Osteoblast (primary cell): ENCODE results near the gene PALM2AKAP2. TPM values are rescaled to one million over a fixed set of nuclear protein-coding genes. Genes with fewer than 3 reads are reported as not detected.

Experiments used
- DNase-seq: peaks from one replicate; pipeline ENCODE4 v3.0.0; 2011; ENCODE audit warnings: low spot score, mixed read lengths; ENCODE audit not compliant: insufficient read length; ENCODE audit errors: missing footprints
- H2AFZ ChIP-seq: 2 replicates; pipeline ENCODE4 v1.6.0; 2011; ENCODE audit warnings: mild to moderate bottlenecking, low read length
- H3K27ac ChIP-seq: 2 replicates; pipeline ENCODE4 v1.5.1; 2011; ENCODE audit warnings: mild to moderate bottlenecking, low read depth, low read length, moderate library complexity
- H3K27me3 ChIP-seq: 2 replicates; pipeline ENCODE4 v1.6.0; 2012; ENCODE audit warnings: mild to moderate bottlenecking, control low read depth, inconsistent platforms, low read length, moderate library complexity; ENCODE audit not compliant: insufficient read depth
- H3K36me3 ChIP-seq: 2 replicates; pipeline ENCODE4 v1.5.1; 2011; ENCODE audit warnings: mild to moderate bottlenecking, low read length, control low read depth, moderate library complexity; ENCODE audit not compliant: insufficient read depth
- H3K4me1 ChIP-seq: 2 replicates; pipeline ENCODE4 v1.5.1; 2011; ENCODE audit warnings: mild to moderate bottlenecking, low read length, control low read depth, moderate library complexity; ENCODE audit not compliant: insufficient read depth
- H3K4me2 ChIP-seq: 2 replicates; pipeline ENCODE4 v1.6.0; 2011; ENCODE audit warnings: mild to moderate bottlenecking, low read length; ENCODE audit not compliant: insufficient read depth
- H3K4me3 ChIP-seq: fragments of 200-600 bp; sonication (generic); 3 replicates; pipeline ENCODE4 v1.5.1; 2012; ENCODE audit warnings: mild to moderate bottlenecking, low read length, inconsistent platforms; ENCODE audit not compliant: insufficient read depth
- H3K79me2 ChIP-seq: 2 replicates; pipeline ENCODE4 v1.6.0; 2012; ENCODE audit warnings: mild to moderate bottlenecking, low read length, control low read depth, inconsistent platforms; ENCODE audit not compliant: insufficient read depth
- H3K9me3 ChIP-seq: 2 replicates; pipeline ENCODE4 v1.5.1; 2011; ENCODE audit warnings: low read depth, low read length, control low read depth
- H4K20me1 ChIP-seq: 2 replicates; pipeline ENCODE4 v1.6.0; 2012; ENCODE audit warnings: mild to moderate bottlenecking, low read length, control low read depth; ENCODE audit not compliant: insufficient read depth
- CTCF ChIP-seq: IDR thresholded peaks from 2 replicates; pipeline ENCODE4 v1.5.1; 2011; ENCODE audit warnings: mild to moderate bottlenecking, low read depth, low read length, moderate library complexity; ENCODE audit errors: extremely low read depth
- total RNA-seq: library from RNA; depleted of rRNA; stranded (reverse); fragments of >200 nt; gene quantifications from 2 replicates; pipeline ENCODE4 v1.2.3, GENCODE V29; 2012

The PALM2AKAP2 gene
- total RNA-seq, 1 donor, result 25.3 TPM

- Histone ChIP-seq H3K36me3 (no peaks in the 10 kb centered on the region), H4K20me1 (no peaks in the 10 kb centered on the region), H3K4me3 (no peak overlapping the region), H3K4me1 (peaks cover 17% of the 10 kb centered on the region), H3K4me2 (no peak overlapping the region), H2AFZ (no peak overlapping the region), H3K79me2 (no peaks in the 10 kb centered on the region), H3K27me3 (peaks cover 30% of the 10 kb centered on the region), H3K27ac (no peak overlapping the region), H3K9me3 (no peaks in the 10 kb centered on the region)
- no peak for TF ChIP-seq CTCF
- DNase-seq, result no peak
Observed at GRCh38 chr9:109743696-109744095, 36.3 kb upstream of the PALM2AKAP2 start.

- Histone ChIP-seq H3K27ac (no peak overlapping the region), H3K4me3 (no peak overlapping the region), H3K27me3 (peaks cover 30% of the 10 kb centered on the region), H3K79me2 (no peaks in the 10 kb centered on the region), H4K20me1 (no peaks in the 10 kb centered on the region), H3K9me3 (no peaks in the 10 kb centered on the region), H3K4me1 (peaks cover 17% of the 10 kb centered on the region), H2AFZ (no peak overlapping the region), H3K4me2 (peak overlapping the region; percentile 55), H3K36me3 (no peaks in the 10 kb centered on the region)
- peak; percentile 50 for DNase-seq
- TF ChIP-seq CTCF, result no peak
Observed at GRCh38 chr9:109745335-109746283, 34.4 kb upstream of the PALM2AKAP2 start.

- DNase-seq, result no peak
- Histone ChIP-seq H3K4me1 (peaks cover 8% of the 10 kb centered on the region), H3K36me3 (no peaks in the 10 kb centered on the region), H3K4me3 (peak overlapping the region; percentile 36), H3K4me2 (peak overlapping the region; percentile 74), H3K27me3 (peaks cover 4% of the 10 kb centered on the region), H3K9me3 (no peaks in the 10 kb centered on the region), H2AFZ (peak overlapping the region; percentile 64), H3K79me2 (no peaks in the 10 kb centered on the region), H3K27ac (no peak overlapping the region), H4K20me1 (no peaks in the 10 kb centered on the region)
- no peak for TF ChIP-seq CTCF
Observed at GRCh38 chr9:109751253-109751652, 28.7 kb upstream of the PALM2AKAP2 start.

GRCh38 chr9:109753308-109753707 lies 26.7 kb upstream of the PALM2AKAP2 start:
- Histone ChIP-seq H3K36me3 (no peaks in the 10 kb centered on the region), H4K20me1 (no peaks in the 10 kb centered on the region), H3K9me3 (no peaks in the 10 kb centered on the region), H3K4me2 (no peak overlapping the region), H3K27me3 (peaks cover 13% of the 10 kb centered on the region), H3K27ac (no peak overlapping the region), H3K79me2 (no peaks in the 10 kb centered on the region), H3K4me1 (peaks cover 8% of the 10 kb centered on the region), H2AFZ (no peak overlapping the region), H3K4me3 (no peak overlapping the region)
- TF ChIP-seq CTCF, result no peak
- no peak for DNase-seq
